ENCODE results near the gene SPAG7. TPM values are rescaled to one million over a fixed set of nuclear protein-coding genes. Genes with fewer than 3 reads are reported as not detected.

Gene SPAG7
- total and polyA plus RNA-seq, 4 donors: 18.6 to 66.3 (median 26.0) TPM

DNA sequence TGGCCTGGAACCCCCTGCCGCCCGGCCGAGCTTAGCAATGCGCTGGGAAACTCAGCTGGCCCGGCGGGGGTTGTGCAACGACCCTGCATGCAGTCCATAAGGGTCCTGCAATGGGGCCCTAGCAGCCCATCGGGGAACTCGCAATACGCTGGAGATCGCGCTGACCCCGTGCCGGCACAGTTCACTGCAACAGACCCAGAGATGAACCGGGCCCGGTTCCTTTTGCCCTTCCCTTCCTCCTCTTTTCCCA, 28.1 kb downstream of the SPAG7 start:
- H3K4me1 ChIP-seq (ENCODE audit: control insufficient read depth in 4 of 4, insufficient read depth in 4 of 4, low read length in 3 of 4): peaks cover 8 to 48% (median 31%) of the 10 kb centered on the region in 4 donors
- no peak for TF ChIP-seq TAF1 (conservative IDR thresholded peaks at IDR 0.05)
- TF ChIP-seq, protein P1, sequence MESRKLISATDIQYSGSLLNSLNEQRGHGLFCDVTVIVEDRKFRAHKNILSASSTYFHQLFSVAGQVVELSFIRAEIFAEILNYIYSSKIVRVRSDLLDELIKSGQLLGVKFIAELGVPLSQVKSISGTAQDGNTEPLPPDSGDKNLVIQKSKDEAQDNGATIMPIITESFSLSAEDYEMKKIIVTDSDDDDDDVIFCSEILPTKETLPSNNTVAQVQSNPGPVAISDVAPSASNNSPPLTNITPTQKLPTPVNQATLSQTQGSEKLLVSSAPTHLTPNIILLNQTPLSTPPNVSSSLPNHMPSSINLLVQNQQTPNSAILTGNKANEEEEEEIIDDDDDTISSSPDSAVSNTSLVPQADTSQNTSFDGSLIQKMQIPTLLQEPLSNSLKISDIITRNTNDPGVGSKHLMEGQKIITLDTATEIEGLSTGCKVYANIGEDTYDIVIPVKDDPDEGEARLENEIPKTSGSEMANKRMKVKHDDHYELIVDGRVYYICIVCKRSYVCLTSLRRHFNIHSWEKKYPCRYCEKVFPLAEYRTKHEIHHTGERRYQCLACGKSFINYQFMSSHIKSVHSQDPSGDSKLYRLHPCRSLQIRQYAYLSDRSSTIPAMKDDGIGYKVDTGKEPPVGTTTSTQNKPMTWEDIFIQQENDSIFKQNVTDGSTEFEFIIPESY (IDR thresholded peaks at IDR 0.05): no peak
- no peak for TF ChIP-seq YY1 (IDR thresholded peaks at IDR 0.05)
- no peak for TF ChIP-seq FOXA2 (IDR thresholded peaks at IDR 0.05)
- TF ChIP-seq SP1 (IDR thresholded peaks at IDR 0.05): no peak
- no peak for TF ChIP-seq CTCF (IDR thresholded peaks at IDR 0.05; ENCODE audit: low read depth, low read length, missing input control)
- TF ChIP-seq, protein P2, sequence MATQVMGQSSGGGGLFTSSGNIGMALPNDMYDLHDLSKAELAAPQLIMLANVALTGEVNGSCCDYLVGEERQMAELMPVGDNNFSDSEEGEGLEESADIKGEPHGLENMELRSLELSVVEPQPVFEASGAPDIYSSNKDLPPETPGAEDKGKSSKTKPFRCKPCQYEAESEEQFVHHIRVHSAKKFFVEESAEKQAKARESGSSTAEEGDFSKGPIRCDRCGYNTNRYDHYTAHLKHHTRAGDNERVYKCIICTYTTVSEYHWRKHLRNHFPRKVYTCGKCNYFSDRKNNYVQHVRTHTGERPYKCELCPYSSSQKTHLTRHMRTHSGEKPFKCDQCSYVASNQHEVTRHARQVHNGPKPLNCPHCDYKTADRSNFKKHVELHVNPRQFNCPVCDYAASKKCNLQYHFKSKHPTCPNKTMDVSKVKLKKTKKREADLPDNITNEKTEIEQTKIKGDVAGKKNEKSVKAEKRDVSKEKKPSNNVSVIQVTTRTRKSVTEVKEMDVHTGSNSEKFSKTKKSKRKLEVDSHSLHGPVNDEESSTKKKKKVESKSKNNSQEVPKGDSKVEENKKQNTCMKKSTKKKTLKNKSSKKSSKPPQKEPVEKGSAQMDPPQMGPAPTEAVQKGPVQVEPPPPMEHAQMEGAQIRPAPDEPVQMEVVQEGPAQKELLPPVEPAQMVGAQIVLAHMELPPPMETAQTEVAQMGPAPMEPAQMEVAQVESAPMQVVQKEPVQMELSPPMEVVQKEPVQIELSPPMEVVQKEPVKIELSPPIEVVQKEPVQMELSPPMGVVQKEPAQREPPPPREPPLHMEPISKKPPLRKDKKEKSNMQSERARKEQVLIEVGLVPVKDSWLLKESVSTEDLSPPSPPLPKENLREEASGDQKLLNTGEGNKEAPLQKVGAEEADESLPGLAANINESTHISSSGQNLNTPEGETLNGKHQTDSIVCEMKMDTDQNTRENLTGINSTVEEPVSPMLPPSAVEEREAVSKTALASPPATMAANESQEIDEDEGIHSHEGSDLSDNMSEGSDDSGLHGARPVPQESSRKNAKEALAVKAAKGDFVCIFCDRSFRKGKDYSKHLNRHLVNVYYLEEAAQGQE (IDR thresholded peaks at IDR 0.05): no peak
- no peak for TF ChIP-seq ATF3 (IDR thresholded peaks at IDR 0.05)
- no peak for TF ChIP-seq JUND (IDR thresholded peaks at IDR 0.05)
- no peaks in the 10 kb centered on the region for H3K9me3 ChIP-seq (ENCODE audit: control insufficient read depth in 4 of 4, low read length in 3 of 4)
- H3K27me3 ChIP-seq (ENCODE audit: control insufficient read depth in 4 of 4, insufficient read depth in 4 of 4, low read length in 3 of 4): no peaks in the 10 kb centered on the region
- H3K27ac ChIP-seq (ENCODE audit: low read depth in 1 of 2, low read length in 2 of 2): peak overlapping the region; percentile 89 to 90
- H3K4me3 ChIP-seq (ENCODE audit: low read depth in 1 of 3, low read length in 3 of 3): peak overlapping the region; percentile 79 to 89 (median 83)
- peak overlapping the region; percentile 69 to 78 for H3K9ac ChIP-seq (ENCODE audit: low read depth in 1 of 2, low read length in 2 of 2)
- WGBS: under 1% methylated on average over 16 of the region's 16 CpGs
- DNase-seq (ENCODE audit: low spot score): no peak
- H3K36me3 ChIP-seq (ENCODE audit: control insufficient read depth in 4 of 4, insufficient read depth in 3 of 4, low read depth in 1 of 4, low read length in 3 of 4): peaks cover 4 to 25% (median 14%) of the 10 kb centered on the region in 4 donors

DNA sequence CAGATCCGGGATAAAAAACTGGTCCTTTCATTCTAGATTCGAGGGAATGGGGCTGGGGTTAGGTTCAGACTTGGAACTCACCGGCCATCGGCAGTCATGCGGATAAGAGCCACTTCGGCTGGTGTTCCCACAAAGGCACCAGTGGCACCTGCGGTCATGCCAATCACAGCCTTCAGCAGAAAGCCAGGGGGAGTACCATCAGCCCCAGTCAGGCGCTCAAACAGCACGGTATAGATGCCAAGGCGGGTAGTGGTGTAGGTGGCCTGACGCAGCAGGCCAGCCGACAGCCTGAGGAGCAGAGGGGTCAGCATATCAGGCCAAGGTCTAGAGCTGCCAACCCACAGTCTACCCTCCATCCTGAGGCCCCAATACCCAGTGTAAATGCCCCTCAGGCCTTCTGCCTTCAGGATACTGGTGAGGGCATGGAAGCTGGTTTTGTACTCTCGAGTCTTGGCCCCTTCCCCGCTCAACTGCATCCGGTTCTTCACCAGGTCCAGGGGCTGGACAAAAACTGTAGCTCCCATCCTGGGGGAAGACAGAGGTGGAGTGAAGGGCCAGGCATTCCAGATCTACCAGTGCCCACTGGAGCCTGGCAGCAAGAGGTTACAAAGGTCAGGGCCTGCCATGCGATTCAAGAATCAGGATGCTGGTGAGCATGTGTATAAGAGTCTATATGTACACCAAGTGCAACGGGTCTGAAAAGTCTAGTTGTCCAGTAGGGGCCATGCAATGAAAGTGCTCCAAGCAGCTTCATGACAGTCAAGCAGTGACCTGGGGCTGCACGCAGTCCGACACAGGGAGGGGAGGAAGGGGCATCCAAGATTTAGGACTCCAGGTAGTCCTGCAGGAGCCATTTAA, 28.7 kb downstream of the SPAG7 start:
- WGBS: 56% methylated on average over 19 of the region's 19 CpGs
- peak overlapping the region; percentile 89 to 90 for H3K27ac ChIP-seq (ENCODE audit: low read depth in 1 of 2, low read length in 2 of 2)
- peak overlapping the region; percentile 79 to 89 (median 83) for H3K4me3 ChIP-seq (ENCODE audit: low read depth in 1 of 3, low read length in 3 of 3)
- peak overlapping the region; percentile 69 to 78 for H3K9ac ChIP-seq (ENCODE audit: low read depth in 1 of 2, low read length in 2 of 2)
- no peak for DNase-seq (ENCODE audit: low spot score)
- no peaks in the 10 kb centered on the region for H3K27me3 ChIP-seq (ENCODE audit: control insufficient read depth in 4 of 4, insufficient read depth in 4 of 4, low read length in 3 of 4)
- H3K4me1 ChIP-seq (ENCODE audit: control insufficient read depth in 4 of 4, insufficient read depth in 4 of 4, low read length in 3 of 4): peaks cover 8 to 50% (median 35%) of the 10 kb centered on the region in 4 donors
- peaks cover 4 to 21% (median 13%) of the 10 kb centered on the region in 4 donors for H3K36me3 ChIP-seq (ENCODE audit: control insufficient read depth in 4 of 4, insufficient read depth in 3 of 4, low read depth in 1 of 4, low read length in 3 of 4)
- TF ChIP-seq, protein P2 (IDR thresholded peaks at IDR 0.05): no peak
- peak; percentile 29 for TF ChIP-seq NR2F2 (IDR thresholded peaks at IDR 0.05)
- peak in 1 of 2 donors; percentile 32 for TF ChIP-seq RXRA (IDR thresholded peaks at IDR 0.05)
- TF ChIP-seq, protein P1 (IDR thresholded peaks at IDR 0.05): no peak
- no peak for TF ChIP-seq EGR1 (IDR thresholded peaks at IDR 0.05; ENCODE audit: low read depth in 2 of 2)
- H3K9me3 ChIP-seq (ENCODE audit: control insufficient read depth in 4 of 4, low read length in 3 of 4): no peaks in the 10 kb centered on the region
